Measurements from ENCODE around the gene HSD11B2. TPM values are rescaled to one million over a fixed set of nuclear protein-coding genes. Genes with fewer than 3 reads are reported as not detected.

HSD11B2 gene
- total RNA-seq, 1 experiment from 2014 or later = 9.7 TPM

- TF ChIP-seq CTCF (IDR thresholded peaks at IDR 0.05 in 2 of 3, conservative IDR thresholded peaks at IDR 0.05 in 1 of 3; ENCODE audit: borderline replicate concordance in 1 of 3, insufficient read depth in 1 of 3, low read depth in 2 of 3, low read length in 2 of 3) = no peak
- no peak for TF ChIP-seq ELF1 (IDR thresholded peaks at IDR 0.05; ENCODE audit: borderline replicate concordance, low read depth)
- no peak for TF ChIP-seq EZH2phosphoT487 (IDR thresholded peaks at IDR 0.05; ENCODE audit: borderline replicate concordance)
- TF ChIP-seq CEBPB (IDR thresholded peaks at IDR 0.05; ENCODE audit: low read depth) = no peak
- no peak for TF ChIP-seq FOSL1 (IDR thresholded peaks at IDR 0.05; ENCODE audit: low read depth)
These were observed 42.7 kb upstream of the HSD11B2 start (continued) for GRCh38 chr16:67388191-67388590.

- ChIA-PET CTCF (no interaction called here), RAD21 (ENCODE audit: low non-redundant PET in 1 of 2, low total read pairs in 2 of 2, uncharacterized antibody in 2 of 2, unreplicated experiment in 2 of 2) (no interaction called here), POLR2A (no interaction called here)
- H3K9me2 ChIP-seq (ENCODE audit: insufficient read depth) = no peaks in the 10 kb centered on the region
- TF ChIP-seq ZNF274 (IDR thresholded peaks at IDR 0.05; ENCODE audit: low read depth, low read length) (no peak), MAX (IDR thresholded peaks at IDR 0.05) (no peak), ELF1 (IDR thresholded peaks at IDR 0.05; ENCODE audit: borderline replicate concordance, low read depth) (no peak), EZH2phosphoT487 (IDR thresholded peaks at IDR 0.05; ENCODE audit: borderline replicate concordance) (no peak)
- H3K36me3 ChIP-seq (ENCODE audit: control insufficient read depth in 1 of 2, insufficient read depth in 2 of 2, low read length in 2 of 2) = no peaks in the 10 kb centered on the region
- H3K9ac ChIP-seq (ENCODE audit: low read length) = no peak overlapping the region
- H3K27ac ChIP-seq (ENCODE audit: low read depth, low read length) = no peak overlapping the region
- H3K4me2 ChIP-seq (ENCODE audit: low read length) = no peak overlapping the region
- H3K27me3 ChIP-seq (ENCODE audit: insufficient read depth, low read length) = no peaks in the 10 kb centered on the region
- H3K79me2 ChIP-seq (ENCODE audit: insufficient read depth, low read length) = no peaks in the 10 kb centered on the region
- H3K9me3 ChIP-seq (ENCODE audit: control insufficient read depth in 1 of 2, insufficient read depth in 1 of 2, low read depth in 1 of 2, low read length in 2 of 2) = no peaks in the 10 kb centered on the region
- H3K4me3 ChIP-seq (replicated peaks in 1 of 2; ENCODE audit: low read depth in 1 of 2, low read length in 2 of 2) = no peak overlapping the region
- no peak overlapping the region for H2AFZ ChIP-seq (ENCODE audit: low read depth, low read length, poor library complexity, severe bottlenecking)
- H3K4me1 ChIP-seq (ENCODE audit: control insufficient read depth in 1 of 2, insufficient read depth in 2 of 2, low read length in 2 of 2) = no peaks in the 10 kb centered on the region
- no peak for DNase-seq (ENCODE audit: low read depth, low spot score)
- no peak for ATAC-seq
- no peaks in the 10 kb centered on the region for H4K20me1 ChIP-seq (ENCODE audit: insufficient read depth)
- intact Hi-C loops (cut with micrococcal nuclease) = no loop called here
- BruUV-seq (replicated peaks) = no TSS peak
These were observed 42.3 kb upstream of the HSD11B2 start for GRCh38 chr16:67388591-67388990.

Measured in HCT116 (cell line).